A375 (cell line): ENCODE results near the gene PCDHB3. TPM values are rescaled to one million over a fixed set of nuclear protein-coding genes. Genes with fewer than 3 reads are reported as not detected.

ENCODE experiments used
- total RNA-seq: library from RNA; depleted of rRNA; stranded (reverse); fragments of >200 nt; shearing (Covaris generic); gene quantifications from 2 replicates; pipeline ENCODE4 v1.2.3, GENCODE V29; 2014; rRNA removed

Gene PCDHB3
- 0.26 and 0.45 TPM in 2 replicates for total RNA-seq

GRCh38 chr5:141100243-141100805 lies at the start of gene PCDHB3:
PCDHB3 (plus strand) TSS chr5:141100473; CDS start chr5:141100650, 177 bp downstream.

GRCh38 chr5:141050622-141051520 lies 49.4 kb upstream of the PCDHB3 start, which contains the start of gene PCDHB1:
PCDHB1 (plus strand) TSS chr5:141051374; CDS start chr5:141051471, 97 bp downstream.

GRCh38 chr5:141094481-141095262 lies 5.6 kb upstream of the PCDHB3 start, which contains the start of gene PCDHB2:
PCDHB2 (plus strand) TSS chr5:141094615; CDS start chr5:141094791, 176 bp downstream.

GRCh38 chr5:141121563-141121962 lies 21.3 kb downstream of the PCDHB3 start, which contains the start of gene PCDHB4:
PCDHB4 (plus strand) TSS chr5:141121818; CDS start chr5:141121999, 181 bp downstream.

DNA sequence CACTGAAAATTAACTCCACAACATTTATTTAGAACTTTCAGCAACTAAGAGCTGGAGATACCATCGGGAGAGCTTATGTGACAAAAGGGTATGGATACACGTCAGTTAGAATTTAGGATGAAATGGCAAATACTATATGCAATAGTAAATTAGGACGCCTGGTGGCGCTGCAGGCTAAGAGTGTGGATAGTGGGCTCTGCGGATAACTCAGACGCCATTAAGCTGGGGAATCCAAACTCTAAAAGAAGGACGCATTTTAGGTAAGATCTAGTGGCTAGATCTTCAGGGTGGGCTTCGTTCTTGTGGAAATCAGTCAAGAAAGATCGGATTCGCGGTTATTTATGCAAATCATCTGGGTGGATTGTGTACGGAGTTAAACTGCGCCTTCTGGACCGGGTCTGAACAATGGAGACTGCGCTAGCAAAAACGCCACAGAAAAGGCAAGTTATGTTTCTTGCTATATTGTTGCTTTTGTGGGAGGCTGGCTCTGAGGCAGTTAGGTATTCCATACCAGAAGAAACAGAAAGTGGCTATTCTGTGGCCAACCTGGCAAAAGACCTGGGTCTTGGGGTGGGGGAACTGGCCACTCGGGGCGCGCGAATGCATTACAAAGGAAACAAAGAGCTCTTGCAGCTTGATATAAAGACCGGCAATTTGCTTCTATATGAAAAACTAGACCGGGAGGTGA lies 34.9 kb downstream of the PCDHB3 start, which contains the start of gene PCDHB5:
TSS of gene PCDHB5 (plus strand) at position 177 of the 688 bp plus-strand sequence. CDS start at position 406, 229 bp downstream.

DNA sequence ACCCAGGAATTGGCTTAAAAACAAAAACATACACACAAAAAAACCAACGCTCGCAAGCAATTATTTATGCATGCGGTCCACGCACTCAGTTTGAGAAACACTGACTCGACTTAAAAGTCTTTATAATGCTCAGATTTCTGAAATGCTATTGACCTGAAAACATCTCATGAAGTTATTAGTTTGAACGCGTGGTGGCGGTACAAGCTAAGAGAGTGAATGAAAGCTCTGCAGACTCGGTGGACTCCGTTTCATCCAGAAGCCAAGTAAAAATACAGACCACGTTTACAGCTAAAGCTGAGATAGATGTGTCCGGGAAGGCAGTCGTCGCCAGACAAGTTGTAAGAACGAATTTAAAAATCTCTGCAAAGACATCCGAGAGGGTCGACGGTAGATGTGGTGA lies 49.5 kb downstream of the PCDHB3 start, which contains the start of gene PCDHB6:
TSS of gene PCDHB6 (plus strand) at position 246 of the 400 bp plus-strand sequence. CDS start 201 bp downstream, outside the sequence.

Other genes starting within 250 kb of the PCDHB3 start
- gene PCDHA10, start 244.6 kb upstream of the PCDHB3 start, total RNA-seq, result 1.5 and 1.8 TPM in 2 replicates
- gene PCDHA11, start 231.5 kb upstream of the PCDHB3 start, total RNA-seq, result 1.9 and 4.9 TPM in 2 replicates
- 2.8 and 3.7 TPM in 2 replicates for gene PCDHA12, start 225.2 kb upstream of the PCDHB3 start, total RNA-seq
- gene PCDHA13, start 218.3 kb upstream of the PCDHB3 start, total RNA-seq, result 1.3 and 1.4 TPM in 2 replicates
- gene PCDHAC1, start 174.2 kb upstream of the PCDHB3 start, total RNA-seq, result 1.5 and 2.3 TPM in 2 replicates
- gene PCDHAC2, start 134.0 kb upstream of the PCDHB3 start, total RNA-seq, result 3.9 and 5.3 TPM in 2 replicates
- gene PCDHB1, start 49.1 kb upstream of the PCDHB3 start, total RNA-seq, result 0.11 TPM in 1 of 2 replicates, not detected in the other
- gene PCDHB2, start 5.9 kb upstream of the PCDHB3 start, total RNA-seq, result 11.2 and 12.8 TPM in 2 replicates
- 0.66 and 1.7 TPM in 2 replicates for gene PCDHB4, start 21.3 kb downstream of the PCDHB3 start, total RNA-seq
- gene PCDHB5, start 34.7 kb downstream of the PCDHB3 start, total RNA-seq, result 12.2 and 12.4 TPM in 2 replicates
- gene PCDHB6, start 49.6 kb downstream of the PCDHB3 start, total RNA-seq, result 7.8 and 10.6 TPM in 2 replicates
- gene PCDHB7, start 72.2 kb downstream of the PCDHB3 start, total RNA-seq, result 5.7 and 6.7 TPM in 2 replicates
- 6.5 and 6.6 TPM in 2 replicates for gene PCDHB8, start 77.3 kb downstream of the PCDHB3 start, total RNA-seq
- gene PCDHB16, start 81.9 kb downstream of the PCDHB3 start, total RNA-seq, result 7.7 and 7.9 TPM in 2 replicates
- gene PCDHB9, start 86.7 kb downstream of the PCDHB3 start, total RNA-seq, result 3.1 and 4.1 TPM in 2 replicates
- gene PCDHB10, start 91.9 kb downstream of the PCDHB3 start, total RNA-seq, result 2.3 and 3.0 TPM in 2 replicates
- 2.7 and 3.9 TPM in 2 replicates for gene PCDHB11, start 99.2 kb downstream of the PCDHB3 start, total RNA-seq
- 2.3 and 2.7 TPM in 2 replicates for gene PCDHB12, start 108.2 kb downstream of the PCDHB3 start, total RNA-seq
- 2.4 and 2.9 TPM in 2 replicates for gene PCDHB13, start 113.4 kb downstream of the PCDHB3 start, total RNA-seq
- 1.8 and 2.9 TPM in 2 replicates for gene PCDHB14, start 122.9 kb downstream of the PCDHB3 start, total RNA-seq
- gene PCDHB15, start 144.9 kb downstream of the PCDHB3 start, total RNA-seq, result 2.1 and 2.7 TPM in 2 replicates
- 0.19 TPM in 1 of 2 replicates, not detected in the other for gene SLC25A2, start 203.6 kb downstream of the PCDHB3 start, total RNA-seq
- gene TAF7, start 220.3 kb downstream of the PCDHB3 start, total RNA-seq, result 92.6 and 94.6 TPM in 2 replicates
- 2.5 TPM in 2 replicates for gene PCDHGA1, start 230.0 kb downstream of the PCDHB3 start, total RNA-seq
- 0.66 and 1.0 TPM in 2 replicates for gene PCDHGA2, start 238.3 kb downstream of the PCDHB3 start, total RNA-seq
- gene PCDHGA3, start 243.4 kb downstream of the PCDHB3 start, total RNA-seq, result 0.32 and 0.79 TPM in 2 replicates
- gene PCDHGB1, start 249.6 kb downstream of the PCDHB3 start, total RNA-seq, result 4.5 and 5.0 TPM in 2 replicates